ENCODE data around the gene PIGP.

DNA sequence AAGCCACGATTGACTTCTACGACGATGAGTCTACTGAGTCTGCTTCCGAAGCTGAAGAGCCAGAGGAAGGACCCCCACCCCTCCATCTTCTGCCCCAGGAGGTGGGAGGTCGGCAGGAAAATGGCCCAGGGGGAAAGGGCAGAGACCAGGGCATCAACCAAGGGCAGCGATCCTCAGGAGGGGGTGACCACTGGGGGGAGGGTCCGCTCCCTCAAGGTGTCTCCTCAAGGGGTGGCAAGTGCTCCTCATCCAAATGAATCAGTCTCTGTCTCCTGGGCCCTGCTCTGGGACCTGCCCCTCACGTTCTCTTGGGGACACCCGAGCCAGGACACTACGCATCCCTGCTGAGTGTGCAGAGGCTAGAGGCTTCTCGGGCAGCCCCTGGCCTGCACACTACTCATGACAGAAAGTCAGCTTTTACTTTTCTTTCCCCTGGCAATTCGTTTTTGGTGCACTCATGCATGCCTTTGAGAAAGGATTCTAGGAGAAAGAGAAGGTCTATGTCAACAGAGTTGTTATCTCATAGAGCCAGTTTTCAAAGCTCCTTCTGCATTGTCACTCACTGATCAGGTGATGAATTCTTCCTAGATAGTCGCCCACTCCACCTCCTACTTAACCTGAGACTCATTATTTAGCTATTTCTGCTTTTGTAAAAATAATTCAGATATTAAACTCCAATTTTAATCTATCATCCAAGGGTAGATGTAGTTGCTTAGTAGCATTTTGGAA is 54.8 kb downstream of the PIGP start:
- TF ChIP-seq, protein P1, sequence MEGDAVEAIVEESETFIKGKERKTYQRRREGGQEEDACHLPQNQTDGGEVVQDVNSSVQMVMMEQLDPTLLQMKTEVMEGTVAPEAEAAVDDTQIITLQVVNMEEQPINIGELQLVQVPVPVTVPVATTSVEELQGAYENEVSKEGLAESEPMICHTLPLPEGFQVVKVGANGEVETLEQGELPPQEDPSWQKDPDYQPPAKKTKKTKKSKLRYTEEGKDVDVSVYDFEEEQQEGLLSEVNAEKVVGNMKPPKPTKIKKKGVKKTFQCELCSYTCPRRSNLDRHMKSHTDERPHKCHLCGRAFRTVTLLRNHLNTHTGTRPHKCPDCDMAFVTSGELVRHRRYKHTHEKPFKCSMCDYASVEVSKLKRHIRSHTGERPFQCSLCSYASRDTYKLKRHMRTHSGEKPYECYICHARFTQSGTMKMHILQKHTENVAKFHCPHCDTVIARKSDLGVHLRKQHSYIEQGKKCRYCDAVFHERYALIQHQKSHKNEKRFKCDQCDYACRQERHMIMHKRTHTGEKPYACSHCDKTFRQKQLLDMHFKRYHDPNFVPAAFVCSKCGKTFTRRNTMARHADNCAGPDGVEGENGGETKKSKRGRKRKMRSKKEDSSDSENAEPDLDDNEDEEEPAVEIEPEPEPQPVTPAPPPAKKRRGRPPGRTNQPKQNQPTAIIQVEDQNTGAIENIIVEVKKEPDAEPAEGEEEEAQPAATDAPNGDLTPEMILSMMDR (IDR thresholded peaks at IDR 0.05 in 4 of 5, conservative IDR thresholded peaks at IDR 0.05 in 1 of 5) = no peak
- TF ChIP-seq POLR2A (IDR thresholded peaks at IDR 0.05) = no peak

Measured in gastrocnemius medialis (tissue), 4 donors.